ENCODE data around the gene DCP1B.

DCP1B gene

DNA sequence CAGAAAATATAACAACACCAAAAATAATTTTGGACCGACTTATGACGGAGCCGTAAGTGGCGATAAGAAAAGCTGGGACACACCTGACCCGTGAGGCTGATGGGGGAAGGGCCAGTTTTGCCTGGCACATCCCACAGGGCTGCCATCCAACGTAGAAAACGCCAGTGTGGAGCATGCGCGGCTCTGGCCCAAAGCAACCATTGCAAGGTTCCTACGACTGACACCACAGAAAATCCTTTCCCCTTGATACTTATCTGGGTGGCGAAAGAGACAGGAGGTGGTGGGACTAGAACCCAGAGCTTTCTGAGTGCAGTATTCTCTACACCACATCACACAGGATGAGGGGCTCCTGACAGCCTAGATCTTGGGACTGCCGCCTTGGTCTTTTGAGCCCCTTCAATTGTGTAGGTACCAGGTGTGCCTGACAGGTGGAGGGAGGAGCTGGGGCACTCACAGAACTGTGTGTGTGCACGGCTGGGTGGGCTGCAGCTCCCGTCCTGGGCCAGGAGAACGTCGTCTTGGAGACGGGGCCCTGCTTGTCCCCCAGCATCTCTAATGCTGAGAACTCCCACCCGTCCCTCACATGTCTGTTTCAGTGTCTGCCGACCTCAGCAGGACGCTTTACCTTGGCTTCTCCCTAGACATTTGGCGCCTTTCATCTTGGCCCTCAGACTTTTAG is 68.4 kb downstream of the DCP1B start:
- TF ChIP-seq TAF1 (IDR thresholded peaks at IDR 0.05; ENCODE audit: borderline replicate concordance, insufficient read depth, low read length) (no peak), POLR2AphosphoS5 (IDR thresholded peaks at IDR 0.05; ENCODE audit: low read depth, low read length) (no peak), SIN3A (IDR thresholded peaks at IDR 0.05; ENCODE audit: borderline replicate concordance, insufficient read depth, low read length) (no peak), FOXP2 (optimal IDR thresholded peaks at IDR 0.05; ENCODE audit: borderline replicate concordance, extremely low read depth, extremely low read length, insufficient read depth) (no peak)
- TF ChIP-seq, protein P1, sequence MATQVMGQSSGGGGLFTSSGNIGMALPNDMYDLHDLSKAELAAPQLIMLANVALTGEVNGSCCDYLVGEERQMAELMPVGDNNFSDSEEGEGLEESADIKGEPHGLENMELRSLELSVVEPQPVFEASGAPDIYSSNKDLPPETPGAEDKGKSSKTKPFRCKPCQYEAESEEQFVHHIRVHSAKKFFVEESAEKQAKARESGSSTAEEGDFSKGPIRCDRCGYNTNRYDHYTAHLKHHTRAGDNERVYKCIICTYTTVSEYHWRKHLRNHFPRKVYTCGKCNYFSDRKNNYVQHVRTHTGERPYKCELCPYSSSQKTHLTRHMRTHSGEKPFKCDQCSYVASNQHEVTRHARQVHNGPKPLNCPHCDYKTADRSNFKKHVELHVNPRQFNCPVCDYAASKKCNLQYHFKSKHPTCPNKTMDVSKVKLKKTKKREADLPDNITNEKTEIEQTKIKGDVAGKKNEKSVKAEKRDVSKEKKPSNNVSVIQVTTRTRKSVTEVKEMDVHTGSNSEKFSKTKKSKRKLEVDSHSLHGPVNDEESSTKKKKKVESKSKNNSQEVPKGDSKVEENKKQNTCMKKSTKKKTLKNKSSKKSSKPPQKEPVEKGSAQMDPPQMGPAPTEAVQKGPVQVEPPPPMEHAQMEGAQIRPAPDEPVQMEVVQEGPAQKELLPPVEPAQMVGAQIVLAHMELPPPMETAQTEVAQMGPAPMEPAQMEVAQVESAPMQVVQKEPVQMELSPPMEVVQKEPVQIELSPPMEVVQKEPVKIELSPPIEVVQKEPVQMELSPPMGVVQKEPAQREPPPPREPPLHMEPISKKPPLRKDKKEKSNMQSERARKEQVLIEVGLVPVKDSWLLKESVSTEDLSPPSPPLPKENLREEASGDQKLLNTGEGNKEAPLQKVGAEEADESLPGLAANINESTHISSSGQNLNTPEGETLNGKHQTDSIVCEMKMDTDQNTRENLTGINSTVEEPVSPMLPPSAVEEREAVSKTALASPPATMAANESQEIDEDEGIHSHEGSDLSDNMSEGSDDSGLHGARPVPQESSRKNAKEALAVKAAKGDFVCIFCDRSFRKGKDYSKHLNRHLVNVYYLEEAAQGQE (IDR thresholded peaks at IDR 0.05; ENCODE audit: insufficient read depth in 1 of 2, low read depth in 2 of 2, low read length in 2 of 2): no peak

DNA sequence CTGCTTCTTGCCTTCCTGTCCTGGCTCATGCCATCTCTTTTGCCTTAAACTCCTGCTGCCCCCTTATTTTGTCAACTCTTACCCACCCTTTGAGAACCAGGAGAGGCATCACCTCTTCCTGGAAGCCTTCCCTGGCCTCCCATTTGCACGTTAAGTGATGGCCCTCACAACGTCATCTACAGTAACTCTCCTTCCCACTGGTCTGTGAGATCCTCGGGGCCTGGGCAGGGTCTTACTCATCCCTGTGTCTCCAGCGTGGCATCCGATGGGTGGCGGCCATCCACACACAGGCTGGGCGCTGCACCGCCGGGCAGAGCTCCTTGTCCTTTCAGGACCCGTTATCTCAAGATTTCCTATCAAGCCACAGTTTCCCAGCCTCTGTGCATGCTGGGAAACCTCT is 69.0 kb downstream of the DCP1B start:
- TF ChIP-seq SIN3A (IDR thresholded peaks at IDR 0.05; ENCODE audit: borderline replicate concordance, insufficient read depth, low read length) (no peak), POLR2AphosphoS5 (IDR thresholded peaks at IDR 0.05; ENCODE audit: low read depth, low read length) (no peak)
- TF ChIP-seq, protein P1 (IDR thresholded peaks at IDR 0.05; ENCODE audit: insufficient read depth in 1 of 2, low read depth in 2 of 2, low read length in 2 of 2): no peak

DNA sequence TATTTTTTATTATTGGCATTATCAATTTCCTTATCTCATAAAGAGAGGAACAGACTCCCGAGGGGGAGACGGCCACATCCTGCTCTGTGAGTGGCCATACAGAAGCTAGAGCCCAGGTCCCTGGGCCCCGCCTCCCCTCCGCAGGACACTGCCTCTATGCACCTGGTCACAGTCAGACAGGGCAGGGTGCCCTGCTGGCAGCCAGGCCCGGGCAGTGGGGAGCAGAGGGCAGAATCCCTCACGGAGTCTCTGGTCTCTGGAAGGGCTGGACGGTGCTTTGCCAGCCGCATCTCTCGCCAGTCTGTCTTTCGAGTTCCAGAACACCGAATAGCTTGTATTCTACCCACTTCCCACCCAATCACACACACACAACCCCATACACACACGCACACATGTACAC is 69.4 kb downstream of the DCP1B start:
- no peak for TF ChIP-seq SIN3A (IDR thresholded peaks at IDR 0.05; ENCODE audit: borderline replicate concordance, insufficient read depth, low read length)

DNA sequence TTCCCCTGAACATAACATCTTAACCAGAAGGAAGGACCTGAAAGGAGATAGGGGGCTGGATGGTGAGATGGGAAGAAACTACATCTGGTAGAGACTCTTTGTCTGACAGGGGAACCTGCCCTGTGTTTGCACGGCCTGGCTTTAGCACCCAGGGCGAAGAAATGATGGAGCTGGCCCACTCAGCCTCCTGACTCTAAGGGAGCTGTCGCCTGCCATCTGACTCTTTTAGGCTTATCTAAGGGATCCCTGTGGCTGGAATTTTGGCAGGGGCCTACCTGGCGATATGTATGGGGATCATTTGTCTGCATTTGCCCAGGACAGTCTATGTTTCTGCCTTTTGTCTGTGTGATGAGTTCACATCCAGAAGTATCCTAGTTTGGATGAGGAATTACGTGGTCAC is 70.2 kb downstream of the DCP1B start:
- TF ChIP-seq FOXP2 (optimal IDR thresholded peaks at IDR 0.05; ENCODE audit: borderline replicate concordance, extremely low read depth, extremely low read length, insufficient read depth): no peak
- no peak for TF ChIP-seq TAF1 (IDR thresholded peaks at IDR 0.05; ENCODE audit: borderline replicate concordance, insufficient read depth, low read length)
- no peak for TF ChIP-seq POLR2AphosphoS5 (IDR thresholded peaks at IDR 0.05; ENCODE audit: low read depth, low read length)
- no peak for TF ChIP-seq SIN3A (IDR thresholded peaks at IDR 0.05; ENCODE audit: borderline replicate concordance, insufficient read depth, low read length)
- TF ChIP-seq, protein P1 (IDR thresholded peaks at IDR 0.05; ENCODE audit: insufficient read depth in 1 of 2, low read depth in 2 of 2, low read length in 2 of 2): no peak

DNA sequence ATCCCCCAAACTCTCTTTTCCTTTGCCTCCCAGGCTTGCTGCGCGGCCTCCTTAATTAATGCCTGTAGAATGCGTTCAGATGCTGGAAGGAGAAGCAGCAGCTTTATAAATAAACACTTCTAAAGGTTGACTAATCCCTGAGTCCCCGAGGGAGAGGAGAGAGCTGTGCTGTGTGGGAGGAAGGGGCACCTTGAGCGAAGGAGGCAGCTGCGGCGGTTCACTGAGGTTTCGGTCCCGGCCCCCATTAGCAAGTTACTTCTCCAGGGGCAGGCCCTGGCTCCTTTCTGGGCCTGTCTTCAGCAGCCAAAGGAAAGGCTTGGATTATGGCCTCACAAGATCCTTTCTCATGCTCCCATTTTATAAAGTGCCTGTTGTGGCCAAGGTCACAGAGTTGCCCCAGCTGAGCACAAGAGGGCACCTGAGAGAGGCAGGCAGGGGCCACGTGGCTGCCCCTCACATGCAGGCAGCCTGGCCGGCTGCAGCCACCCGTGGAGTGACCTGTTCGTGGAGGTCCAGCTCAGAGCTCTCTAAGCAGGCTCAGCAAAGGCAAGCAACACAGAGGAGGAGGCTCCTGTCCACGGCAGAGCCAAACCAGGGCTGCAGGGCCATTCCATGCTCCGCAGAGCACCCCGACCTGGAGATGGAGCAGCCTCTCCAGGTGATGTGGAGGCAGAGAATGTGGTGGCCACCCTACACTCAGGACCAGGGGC is 70.8 kb downstream of the DCP1B start:
- TF ChIP-seq FOXP2 (optimal IDR thresholded peaks at IDR 0.05; ENCODE audit: borderline replicate concordance, extremely low read depth, extremely low read length, insufficient read depth) (no peak), POLR2AphosphoS5 (IDR thresholded peaks at IDR 0.05; ENCODE audit: low read depth, low read length) (no peak), TAF1 (IDR thresholded peaks at IDR 0.05; ENCODE audit: borderline replicate concordance, insufficient read depth, low read length) (no peak), SIN3A (IDR thresholded peaks at IDR 0.05; ENCODE audit: borderline replicate concordance, insufficient read depth, low read length) (no peak)
- TF ChIP-seq, protein P1 (IDR thresholded peaks at IDR 0.05; ENCODE audit: insufficient read depth in 1 of 2, low read depth in 2 of 2, low read length in 2 of 2): no peak

Measured in PFSK-1 (cell line).